ENCODE data around the gene SSPN.

SSPN gene

GRCh38 chr12:26266881-26267280 is 71.5 kb downstream of the SSPN start:
- DNase-seq (ENCODE audit: low read depth in 2 of 2) = no peak

GRCh38 chr12:26268841-26269561 is 73.6 kb downstream of the SSPN start:
- DNase-seq (ENCODE audit: low read depth in 2 of 2) = no peak

GRCh38 chr12:26269562-26270284 is 74.3 kb downstream of the SSPN start:
- no peak for DNase-seq (ENCODE audit: low read depth in 2 of 2)

GRCh38 chr12:26271024-26271423 is 75.7 kb downstream of the SSPN start:
- no peak for DNase-seq (ENCODE audit: low read depth in 2 of 2)

GRCh38 chr12:26271889-26272492 is 76.6 kb downstream of the SSPN start:
- DNase-seq (ENCODE audit: low read depth in 2 of 2) = no peak

- no peak for DNase-seq (ENCODE audit: low read depth in 2 of 2)
Measured at GRCh38 chr12:26272851-26273250, 77.5 kb downstream of the SSPN start.

- DNase-seq (ENCODE audit: low read depth in 2 of 2) = no peak
Measured at GRCh38 chr12:26273811-26274210, 78.4 kb downstream of the SSPN start.

- no peak for DNase-seq (ENCODE audit: low read depth in 2 of 2)
Measured at GRCh38 chr12:26274441-26275312, 79.3 kb downstream of the SSPN start.

GRCh38 chr12:26275313-26276131 is 80.1 kb downstream of the SSPN start:
- DNase-seq (ENCODE audit: low read depth in 2 of 2) = no peak

- DNase-seq (ENCODE audit: low read depth in 2 of 2) = no peak
Measured at GRCh38 chr12:26276709-26277108, 81.3 kb downstream of the SSPN start.

GRCh38 chr12:26277506-26278246 is 82.3 kb downstream of the SSPN start:
- no peak for DNase-seq (ENCODE audit: low read depth in 2 of 2)

- DNase-seq (ENCODE audit: low read depth in 2 of 2) = no peak
Measured at GRCh38 chr12:26278266-26278665, 82.9 kb downstream of the SSPN start.

- DNase-seq (ENCODE audit: low read depth in 2 of 2) = no peak
Measured at GRCh38 chr12:26278666-26279065, 83.3 kb downstream of the SSPN start.

- no peak for DNase-seq (ENCODE audit: low read depth in 2 of 2)
Measured at GRCh38 chr12:26279091-26279490, 83.7 kb downstream of the SSPN start.

- DNase-seq (ENCODE audit: low read depth in 2 of 2) = no peak
Measured at GRCh38 chr12:26279908-26280307, 84.5 kb downstream of the SSPN start.

GRCh38 chr12:26280869-26281268 is 85.5 kb downstream of the SSPN start:
- DNase-seq (ENCODE audit: low read depth in 2 of 2) = no peak

- no peak for DNase-seq (ENCODE audit: low read depth in 2 of 2)
Measured at GRCh38 chr12:26281320-26281719, 85.9 kb downstream of the SSPN start.

GRCh38 chr12:26282339-26282940 is 87.1 kb downstream of the SSPN start:
- no peak for DNase-seq (ENCODE audit: low read depth in 2 of 2)

GRCh38 chr12:26283046-26283445 is 87.7 kb downstream of the SSPN start:
- no peak for DNase-seq (ENCODE audit: low read depth in 2 of 2)

GRCh38 chr12:26283617-26284016 is 88.2 kb downstream of the SSPN start:
- no peak for DNase-seq (ENCODE audit: low read depth in 2 of 2)

Measured in stimulated activated CD8-positive, alpha-beta memory T cell treated with anti-CD3 and anti-CD28 coated beads, Interleukin-15, amount 100 ng/mL, for 4 hours (primary cell).